HCT116 (cell line): Measurements from ENCODE around the gene DMD. TPM values are rescaled to one million over a fixed set of nuclear protein-coding genes. Genes with fewer than 3 reads are reported as not detected.

Source experiments
- ATAC-seq: fragments of 200-7000 bp; cut with Tn5 transposase; 2 replicates; pipeline ENCODE4 v1.9.1; 2020; ENCODE audit warnings: mild to moderate bottlenecking, moderate library complexity
- BruUV-seq: library from RNA; stranded (reverse); fragments of 400-500 nt; replicated peaks from 2 replicates; lab custom pipeline; 2021; lab: Mats Ljungman, UMichigan
- CTCF ChIA-PET: fragments of 300-600 bp; sonication (Branson Sonifier 250); formaldehyde crosslinking; loops from one replicate; lab custom pipeline; 2021; ENCODE audit warnings: antibody characterized with exemption; lab: Charles Lee
- POLR2A ChIA-PET: fragments of 300-600, 350-600 bp; sonication (Branson Sonifier 250); formaldehyde crosslinking; loops from one replicate; lab custom pipeline; 2021; ENCODE audit warnings: antibody characterized with exemption; lab: Charles Lee
- RAD21 ChIA-PET, 2 experiments: fragments of 300-600 bp; sonication (Branson Sonifier 250); formaldehyde crosslinking; loops; one replicate each; lab custom pipeline; 2023; ENCODE audit warnings: low total read pairs in 2 of 2; ENCODE audit not compliant: uncharacterized antibody in 2 of 2, unreplicated experiment in 2 of 2, low non-redundant PET in 1 of 2; lab: Charles Lee
- DNase-seq: peaks from one replicate; pipeline ENCODE4 v3.0.0-alpha.2; 2010; ENCODE audit warnings: low read depth, low spot score
- H2AFZ ChIP-seq: fragments of 200-600 bp; shearing (Covaris generic), sonication (generic); 2 replicates; pipeline ENCODE4 v1.6.1; 2017; ENCODE audit warnings: low read depth, mixed run types, mixed read lengths, antibody characterized with exemption, low read length; ENCODE audit not compliant: poor library complexity, severe bottlenecking
- H3K27ac ChIP-seq: 2 replicates; pipeline ENCODE4 v1.5.1; 2012; ENCODE audit warnings: low read depth, low read length
- H3K27me3 ChIP-seq: fragments of 200-600 bp; sonication (generic); 2 replicates; pipeline ENCODE4 v1.6.1; 2016; ENCODE audit warnings: mixed run types, low read length, mixed read lengths; ENCODE audit not compliant: insufficient read depth
- H3K36me3 ChIP-seq, 2 experiments: fragments of 200-500 bp in 1 of 2; fragments of 200-600 bp in 1 of 2; sonication (Bioruptor generic) in 1 of 2; sonication (generic) in 1 of 2; 2 replicates each; pipeline versions ENCODE4 v1.5.1 to v1.6.1; 2014 to 2016; ENCODE audit warnings: low read length in 2 of 2, inconsistent platforms in 1 of 2, mixed read lengths in 1 of 2, mixed run types in 1 of 2; ENCODE audit not compliant: insufficient read depth in 2 of 2, control insufficient read depth in 1 of 2
- H3K4me1 ChIP-seq, 2 experiments: fragments of 200-600 bp in 1 of 2; sonication (generic) in 1 of 2; 2 replicates each; pipeline versions ENCODE4 v1.5.1 to v1.6.1; 2012 to 2017; ENCODE audit warnings: low read length in 2 of 2, inconsistent platforms in 1 of 2, mild to moderate bottlenecking in 1 of 2, mixed read lengths in 1 of 2, mixed run types in 1 of 2, moderate library complexity in 1 of 2; ENCODE audit not compliant: insufficient read depth in 2 of 2, control insufficient read depth in 1 of 2
- H3K4me2 ChIP-seq: fragments of 200-600 bp; sonication (generic); 2 replicates; pipeline ENCODE4 v1.6.1; 2017; ENCODE audit warnings: mixed run types, low read length, mixed read lengths
- H3K4me3 ChIP-seq, 2 experiments: fragments of 200-600 bp in 1 of 2; sonication (generic) in 1 of 2; replicated peaks in 1 of 2; 2 replicates each; pipeline ENCODE4 v1.5.1; 2011 to 2016; ENCODE audit warnings: low read length in 2 of 2, control low read depth in 1 of 2, low read depth in 1 of 2, mild to moderate bottlenecking in 1 of 2, mixed read lengths in 1 of 2, mixed run types in 1 of 2
- H3K79me2 ChIP-seq: fragments of 200-600 bp; sonication (generic); 2 replicates; pipeline ENCODE4 v1.6.1; 2017; ENCODE audit warnings: mild to moderate bottlenecking, mixed run types, low read length, moderate library complexity, mixed read lengths; ENCODE audit not compliant: insufficient read depth
- H3K9ac ChIP-seq: fragments of 200-600 bp; sonication (generic); 2 replicates; pipeline ENCODE4 v1.6.1; 2016; ENCODE audit warnings: low read length, mixed read lengths
- H3K9me2 ChIP-seq: fragments of 200-600 bp; sonication (generic), shearing (Covaris generic); 2 replicates; pipeline ENCODE4 v1.6.1; 2017; ENCODE audit warnings: mixed run types, mild to moderate bottlenecking, moderate library complexity; ENCODE audit not compliant: insufficient read depth
- H3K9me3 ChIP-seq, 2 experiments: fragments of 200-500 bp in 1 of 2; fragments of 200-600 bp in 1 of 2; sonication (Bioruptor generic) in 1 of 2; sonication (generic) in 1 of 2; 2 replicates each; pipeline ENCODE4 v1.6.1; 2014 to 2017; ENCODE audit warnings: low read length in 2 of 2, mixed read lengths in 2 of 2, inconsistent platforms in 1 of 2, low read depth in 1 of 2, mild to moderate bottlenecking in 1 of 2, mixed run types in 1 of 2, moderate library complexity in 1 of 2; ENCODE audit not compliant: control insufficient read depth in 1 of 2, insufficient read depth in 1 of 2
- H4K20me1 ChIP-seq: fragments of 200-600 bp; sonication (generic), shearing (Covaris generic); 2 replicates; pipeline ENCODE4 v1.6.1; 2017; ENCODE audit warnings: mixed run types, mild to moderate bottlenecking, moderate library complexity; ENCODE audit not compliant: insufficient read depth
- EGR1 ChIP-seq: IDR thresholded peaks from 2 replicates; pipeline ENCODE4 v1.6.1; 2012; ENCODE audit warnings: low read depth
- EZH2phosphoT487 ChIP-seq: fragments of 200-600 bp; IDR thresholded peaks from 2 replicates; pipeline ENCODE4 v1.6.1; 2018; ENCODE audit warnings: antibody characterized with exemption, borderline replicate concordance
- FOSL1 ChIP-seq: IDR thresholded peaks from 2 replicates; pipeline ENCODE4 v1.6.1; 2012; ENCODE audit warnings: low read depth
- RAD21 ChIP-seq: IDR thresholded peaks from 2 replicates; pipeline ENCODE4 v1.6.1; 2012; ENCODE audit warnings: low read depth, mild to moderate bottlenecking
- SIN3A ChIP-seq: IDR thresholded peaks from 2 replicates; pipeline ENCODE4 v1.6.1; 2012; ENCODE audit warnings: low read depth
- SP1 ChIP-seq: IDR thresholded peaks from 2 replicates; pipeline ENCODE4 v1.6.1; 2012; ENCODE audit warnings: low read depth
- ZBTB33 ChIP-seq: IDR thresholded peaks from 2 replicates; pipeline ENCODE4 v1.6.1; 2011; ENCODE audit warnings: mild to moderate bottlenecking, low read length, moderate library complexity; ENCODE audit not compliant: insufficient replicate concordance; ENCODE audit errors: extremely low read depth
- ZFX ChIP-seq: fragments of 450-650 bp; IDR thresholded peaks from 2 replicates; pipeline ENCODE4 v1.6.1; 2017
- ZNF274 ChIP-seq: fragments of 200-500 bp; sonication (Bioruptor generic); IDR thresholded peaks from 2 replicates; pipeline ENCODE4 v1.6.1; 2014; ENCODE audit warnings: mild to moderate bottlenecking, low read depth, low read length, inconsistent platforms
- intact Hi-C: fragments of 100-400 bp; cut with micrococcal nuclease; formaldehyde crosslinking; loops from 2 replicates; pipeline ENCODE4 v1.10.0; 2022
- total RNA-seq: library from RNA; stranded (reverse); gene quantifications from one replicate; pipeline ENCODE4 v1.2.1, GENCODE V29; 2021; ENCODE audit not compliant: unreplicated experiment
- TF ChIP-seq, protein P1 (sequence below), 3 experiments: fragments of 200-600 bp in 1 of 3; sonication (generic) in 1 of 3; IDR thresholded peaks in 2 of 3; conservative IDR thresholded peaks in 1 of 3; 2 replicates each; pipeline ENCODE4 v1.5.1; 2012 to 2017; ENCODE audit warnings: low read depth in 2 of 3, low read length in 2 of 3, antibody characterized with exemption in 1 of 3, borderline replicate concordance in 1 of 3, control low read depth in 1 of 3, mild to moderate bottlenecking in 1 of 3, mixed read lengths in 1 of 3, mixed run types in 1 of 3, moderate library complexity in 1 of 3; ENCODE audit not compliant: insufficient read depth in 1 of 3

The DMD gene
- total RNA-seq, 1 experiment from 2014 or later, result 0.05 TPM

GRCh38 chrX:31240982-31241381, 1970.4 kb downstream of the DMD start:
- Histone ChIP-seq H3K27me3 (no peaks in the 10 kb centered on the region), H3K4me2 (no peak overlapping the region), H3K27ac (no peak overlapping the region), H3K9ac (no peak overlapping the region), H4K20me1 (no peaks in the 10 kb centered on the region), H3K36me3 (no peaks in the 10 kb centered on the region), H3K9me2 (no peaks in the 10 kb centered on the region), H2AFZ (no peak overlapping the region), H3K79me2 (no peaks in the 10 kb centered on the region), H3K4me1 (no peaks in the 10 kb centered on the region), H3K9me3 (no peaks in the 10 kb centered on the region), H3K4me3 (no peak overlapping the region)
- RAD21 ChIA-PET, result no interaction called here
- DNase-seq, result no peak
- CTCF ChIA-PET, result no interaction called here
- TF ChIP-seq ZNF274, result no peak
- no peak for TF ChIP-seq ZBTB33
- TF ChIP-seq SP1, result no peak
- no peak for TF ChIP-seq EGR1
- no TSS peak for BruUV-seq
- intact Hi-C loops, result no loop called here
- ATAC-seq, result no peak
- POLR2A ChIA-PET, result no interaction called here

DNA sequence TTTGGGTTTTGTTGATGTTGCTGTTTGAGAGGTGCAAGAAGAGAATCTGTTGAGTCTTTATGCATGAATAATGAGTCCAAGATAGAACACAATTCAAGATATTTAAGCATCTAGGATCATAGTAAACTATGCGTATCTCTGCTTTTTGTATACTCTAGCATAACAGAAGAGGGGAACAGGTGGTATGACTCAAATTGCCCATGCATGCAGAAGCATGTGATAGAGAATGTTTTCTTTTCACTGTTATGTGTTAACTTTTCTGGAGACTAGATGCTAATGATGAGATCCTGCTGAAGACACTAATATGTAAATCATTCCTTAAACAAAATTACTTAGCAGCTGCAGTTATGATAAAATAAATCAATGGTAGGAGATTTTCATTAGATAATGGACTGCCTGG, 1974.2 kb downstream of the DMD start:
- no TSS peak for BruUV-seq
- H3K79me2 ChIP-seq, result no peaks in the 10 kb centered on the region
- no peak for TF ChIP-seq RAD21
- TF ChIP-seq FOSL1, result no peak
- TF ChIP-seq ZNF274, result no peak
- TF ChIP-seq SP1, result no peak
- no peak for TF ChIP-seq SIN3A
- TF ChIP-seq ZFX, result no peak
- no peak for TF ChIP-seq EZH2phosphoT487
- TF ChIP-seq, protein P1, sequence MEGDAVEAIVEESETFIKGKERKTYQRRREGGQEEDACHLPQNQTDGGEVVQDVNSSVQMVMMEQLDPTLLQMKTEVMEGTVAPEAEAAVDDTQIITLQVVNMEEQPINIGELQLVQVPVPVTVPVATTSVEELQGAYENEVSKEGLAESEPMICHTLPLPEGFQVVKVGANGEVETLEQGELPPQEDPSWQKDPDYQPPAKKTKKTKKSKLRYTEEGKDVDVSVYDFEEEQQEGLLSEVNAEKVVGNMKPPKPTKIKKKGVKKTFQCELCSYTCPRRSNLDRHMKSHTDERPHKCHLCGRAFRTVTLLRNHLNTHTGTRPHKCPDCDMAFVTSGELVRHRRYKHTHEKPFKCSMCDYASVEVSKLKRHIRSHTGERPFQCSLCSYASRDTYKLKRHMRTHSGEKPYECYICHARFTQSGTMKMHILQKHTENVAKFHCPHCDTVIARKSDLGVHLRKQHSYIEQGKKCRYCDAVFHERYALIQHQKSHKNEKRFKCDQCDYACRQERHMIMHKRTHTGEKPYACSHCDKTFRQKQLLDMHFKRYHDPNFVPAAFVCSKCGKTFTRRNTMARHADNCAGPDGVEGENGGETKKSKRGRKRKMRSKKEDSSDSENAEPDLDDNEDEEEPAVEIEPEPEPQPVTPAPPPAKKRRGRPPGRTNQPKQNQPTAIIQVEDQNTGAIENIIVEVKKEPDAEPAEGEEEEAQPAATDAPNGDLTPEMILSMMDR (IDR thresholded peaks at IDR 0.05 in 2 of 3, conservative IDR thresholded peaks at IDR 0.05 in 1 of 3; ENCODE audit: borderline replicate concordance in 1 of 3, insufficient read depth in 1 of 3, low read depth in 2 of 3, low read length in 2 of 3), result no peak
- H2AFZ ChIP-seq, result no peak overlapping the region
- ChIA-PET RAD21 (no interaction called here), POLR2A (no interaction called here), CTCF (no interaction called here)
- no peaks in the 10 kb centered on the region for H3K9me2 ChIP-seq
- no peaks in the 10 kb centered on the region for H3K27me3 ChIP-seq
- no peak overlapping the region for H3K27ac ChIP-seq
- ATAC-seq (no peak), DNase-seq (no peak)
- H3K4me3 ChIP-seq, result no peak overlapping the region
- H4K20me1 ChIP-seq, result no peaks in the 10 kb centered on the region
- no peak overlapping the region for H3K4me2 ChIP-seq
- H3K36me3 ChIP-seq, result no peaks in the 10 kb centered on the region
- H3K9ac ChIP-seq, result no peak overlapping the region
- no peaks in the 10 kb centered on the region for H3K4me1 ChIP-seq
- intact Hi-C loops, result no loop called here
- no peaks in the 10 kb centered on the region for H3K9me3 ChIP-seq
